Measurements from ENCODE around the gene CORO2B.

The CORO2B gene

DNA sequence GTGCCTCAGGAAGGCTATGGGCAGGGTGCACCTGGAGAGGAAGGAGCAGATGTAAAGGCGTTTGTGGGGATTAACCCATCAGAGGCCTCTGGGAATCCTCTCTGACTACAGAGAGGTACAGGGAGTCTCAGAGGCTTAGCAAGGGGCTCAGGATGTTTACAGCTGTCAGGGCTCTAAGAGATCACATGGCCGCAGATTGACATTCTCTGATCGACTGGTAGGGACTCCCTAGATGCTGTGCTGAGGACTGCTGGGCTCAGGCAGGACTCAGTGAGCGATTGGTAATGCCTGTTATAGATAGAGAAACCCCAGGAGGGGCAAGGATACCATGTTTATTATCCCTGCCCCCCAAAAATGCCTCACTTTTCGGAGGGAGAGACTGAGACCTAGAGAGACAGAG, 103.5 kb downstream of the CORO2B start:
- H3K4me3 ChIP-seq (ENCODE audit: control insufficient read depth, low read depth, low read length) = no peak overlapping the region
- DNase-seq (ENCODE audit: low read depth) = no peak
- TF ChIP-seq, protein P1, sequence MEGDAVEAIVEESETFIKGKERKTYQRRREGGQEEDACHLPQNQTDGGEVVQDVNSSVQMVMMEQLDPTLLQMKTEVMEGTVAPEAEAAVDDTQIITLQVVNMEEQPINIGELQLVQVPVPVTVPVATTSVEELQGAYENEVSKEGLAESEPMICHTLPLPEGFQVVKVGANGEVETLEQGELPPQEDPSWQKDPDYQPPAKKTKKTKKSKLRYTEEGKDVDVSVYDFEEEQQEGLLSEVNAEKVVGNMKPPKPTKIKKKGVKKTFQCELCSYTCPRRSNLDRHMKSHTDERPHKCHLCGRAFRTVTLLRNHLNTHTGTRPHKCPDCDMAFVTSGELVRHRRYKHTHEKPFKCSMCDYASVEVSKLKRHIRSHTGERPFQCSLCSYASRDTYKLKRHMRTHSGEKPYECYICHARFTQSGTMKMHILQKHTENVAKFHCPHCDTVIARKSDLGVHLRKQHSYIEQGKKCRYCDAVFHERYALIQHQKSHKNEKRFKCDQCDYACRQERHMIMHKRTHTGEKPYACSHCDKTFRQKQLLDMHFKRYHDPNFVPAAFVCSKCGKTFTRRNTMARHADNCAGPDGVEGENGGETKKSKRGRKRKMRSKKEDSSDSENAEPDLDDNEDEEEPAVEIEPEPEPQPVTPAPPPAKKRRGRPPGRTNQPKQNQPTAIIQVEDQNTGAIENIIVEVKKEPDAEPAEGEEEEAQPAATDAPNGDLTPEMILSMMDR (IDR thresholded peaks at IDR 0.05; ENCODE audit: control insufficient read depth, insufficient read depth, low read depth, low read length, missing control alignments) = no peak

DNA sequence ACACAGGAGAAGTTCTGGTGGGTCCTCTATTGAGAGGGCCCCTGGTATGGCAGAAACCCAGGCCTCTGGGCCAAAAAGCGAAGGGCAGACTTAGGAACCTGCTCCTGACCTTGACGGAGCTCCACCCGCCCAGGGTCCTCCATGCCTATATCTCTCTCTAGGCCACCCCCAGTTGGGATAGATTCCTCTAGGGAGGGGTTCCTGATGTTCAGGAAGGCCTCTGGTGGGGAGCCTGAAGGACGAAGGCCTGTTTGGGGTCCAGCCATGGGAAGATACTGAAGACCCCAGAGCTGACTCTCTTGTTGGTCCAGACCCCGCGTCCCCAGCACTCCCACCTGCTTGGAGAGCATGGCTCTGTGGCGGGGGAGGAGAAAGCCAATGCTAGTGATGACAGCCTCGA, 104.2 kb downstream of the CORO2B start:
- TF ChIP-seq, protein P1 (IDR thresholded peaks at IDR 0.05; ENCODE audit: control insufficient read depth, insufficient read depth, low read depth, low read length, missing control alignments) = no peak
- DNase-seq (ENCODE audit: low read depth) = no peak
- H3K4me3 ChIP-seq (ENCODE audit: control insufficient read depth, low read depth, low read length) = no peak overlapping the region

DNA sequence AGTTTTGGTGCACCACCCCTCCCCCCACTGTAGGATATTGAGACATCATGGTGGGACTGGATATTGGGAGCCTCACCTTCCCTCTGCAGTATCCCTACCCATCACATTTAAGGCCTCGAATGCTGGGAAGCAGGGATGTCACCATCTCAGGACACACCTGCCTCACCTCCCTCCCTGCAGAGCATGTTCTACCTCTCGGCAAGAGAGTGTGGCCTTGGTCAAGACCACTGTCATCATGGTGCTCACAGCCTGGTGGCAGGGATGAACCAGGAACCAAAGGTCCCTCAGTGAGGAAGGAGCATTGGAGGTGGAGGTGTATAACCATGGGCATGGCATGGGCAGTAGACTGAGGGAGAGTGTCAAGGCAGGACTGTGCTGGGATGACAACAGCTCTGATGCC, 104.8 kb downstream of the CORO2B start:
- no peak overlapping the region for H3K4me3 ChIP-seq (ENCODE audit: control insufficient read depth, low read depth, low read length)
- TF ChIP-seq, protein P1 (IDR thresholded peaks at IDR 0.05; ENCODE audit: control insufficient read depth, insufficient read depth, low read depth, low read length, missing control alignments) = no peak
- no peak for DNase-seq (ENCODE audit: low read depth)

DNA sequence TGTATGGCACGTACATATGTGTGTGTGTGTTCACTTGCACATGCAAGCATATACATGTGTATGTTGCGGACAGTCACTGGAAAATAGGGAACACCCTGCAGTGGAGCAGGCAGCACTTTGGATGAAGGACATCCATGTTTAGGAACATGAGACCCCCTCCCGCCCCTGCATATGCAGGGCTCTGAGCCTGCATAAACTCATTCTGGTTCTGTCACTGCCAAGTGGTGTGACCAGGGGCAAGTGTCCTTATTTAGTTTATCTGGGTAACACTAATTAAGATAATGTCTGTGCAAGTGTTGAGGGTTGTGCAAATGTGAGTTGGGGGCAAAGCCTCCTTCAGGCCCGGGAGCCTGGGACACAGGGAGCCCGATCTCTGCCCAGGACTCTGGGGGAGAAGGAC, 105.7 kb downstream of the CORO2B start:
- TF ChIP-seq, protein P1 (IDR thresholded peaks at IDR 0.05; ENCODE audit: control insufficient read depth, insufficient read depth, low read depth, low read length, missing control alignments) = no peak
- DNase-seq (ENCODE audit: low read depth) = no peak

DNA sequence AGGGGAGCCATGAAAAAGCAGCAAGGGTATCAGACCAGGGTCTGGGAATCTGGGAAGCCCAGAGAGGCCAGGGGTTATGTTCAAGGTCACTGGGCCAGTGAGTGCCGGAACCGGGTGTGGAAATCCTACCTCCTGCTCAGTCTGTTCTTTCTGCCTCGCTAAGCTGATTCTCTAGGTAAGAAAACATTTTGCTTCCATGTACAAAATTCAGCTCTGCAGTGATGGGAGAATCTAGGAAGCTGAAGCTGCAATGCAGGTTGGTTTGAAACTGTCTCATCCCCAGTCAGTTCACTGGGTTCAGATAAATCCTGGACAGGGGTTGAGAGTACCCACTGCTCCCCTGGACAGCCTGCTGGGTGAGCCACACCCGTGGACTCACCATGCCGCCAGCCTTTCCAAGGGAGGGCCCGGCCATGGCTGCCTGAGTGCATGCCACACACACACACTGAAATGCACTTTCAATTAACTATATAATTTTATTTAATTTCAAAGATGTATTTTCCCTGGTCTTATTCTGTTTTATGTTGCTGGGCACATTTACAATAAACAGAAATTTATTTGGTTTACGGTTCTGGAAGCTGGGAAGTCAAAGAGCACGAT, 108.4 kb downstream of the CORO2B start:
- TF ChIP-seq, protein P1 (IDR thresholded peaks at IDR 0.05; ENCODE audit: control insufficient read depth, insufficient read depth, low read depth, low read length, missing control alignments) = no peak
- no peak overlapping the region for H3K4me3 ChIP-seq (ENCODE audit: control insufficient read depth, low read depth, low read length)
- no peak for DNase-seq (ENCODE audit: low read depth)

More for the DNA sequence above, 105.7 kb downstream of the CORO2B start:
- no peak overlapping the region for H3K4me3 ChIP-seq (ENCODE audit: control insufficient read depth, low read depth, low read length)

DNA sequence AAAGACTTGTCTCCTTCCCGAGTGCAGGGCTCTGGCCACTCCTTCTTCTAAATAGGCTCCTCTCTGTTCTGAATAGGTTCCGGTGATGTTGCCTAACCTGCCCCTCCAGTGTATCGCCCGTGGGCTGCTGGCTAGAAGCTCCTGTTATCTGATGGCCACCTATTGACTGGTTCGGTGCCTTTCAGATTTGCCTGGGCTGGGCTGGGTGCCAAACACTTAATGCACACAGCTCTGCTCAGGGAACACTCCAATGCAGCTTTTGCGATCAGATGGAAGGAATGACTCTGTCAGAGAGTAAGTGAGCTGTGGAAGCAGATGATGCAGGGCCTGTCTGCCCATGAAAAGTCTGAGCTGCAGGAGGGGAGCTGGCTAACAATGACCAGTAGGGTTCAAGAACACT, 112.9 kb downstream of the CORO2B start:
- TF ChIP-seq, protein P1 (IDR thresholded peaks at IDR 0.05; ENCODE audit: control insufficient read depth, insufficient read depth, low read depth, low read length, missing control alignments) = no peak
- DNase-seq (ENCODE audit: low read depth) = no peak
- no peak overlapping the region for H3K4me3 ChIP-seq (ENCODE audit: control insufficient read depth, low read depth, low read length)

DNA sequence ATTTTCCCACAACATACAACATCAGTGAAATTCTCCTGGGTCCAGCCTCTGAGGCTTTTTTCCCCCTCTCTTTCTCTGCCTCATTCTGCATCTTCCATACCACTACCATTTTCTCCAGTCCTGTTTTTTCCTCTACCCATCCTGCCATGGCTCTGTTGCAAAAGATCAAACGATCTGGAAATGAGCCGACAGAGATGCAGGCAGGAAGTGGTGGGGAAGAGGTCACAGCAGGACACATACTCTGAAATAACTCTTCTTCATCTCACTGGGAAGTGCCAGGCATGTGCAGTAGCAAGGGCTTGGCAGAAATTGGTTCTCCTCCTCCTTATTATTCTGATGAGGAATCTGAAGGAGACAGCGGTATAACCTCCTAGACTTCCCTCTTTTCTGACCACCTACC, 114.3 kb downstream of the CORO2B start:
- no peak overlapping the region for H3K4me3 ChIP-seq (ENCODE audit: control insufficient read depth, low read depth, low read length)
- TF ChIP-seq, protein P1 (IDR thresholded peaks at IDR 0.05; ENCODE audit: control insufficient read depth, insufficient read depth, low read depth, low read length, missing control alignments) = no peak
- no peak for DNase-seq (ENCODE audit: low read depth)

All from AG09309 (cell line).